ENCODE results near the gene PHLDA1.

The PHLDA1 gene

DNA sequence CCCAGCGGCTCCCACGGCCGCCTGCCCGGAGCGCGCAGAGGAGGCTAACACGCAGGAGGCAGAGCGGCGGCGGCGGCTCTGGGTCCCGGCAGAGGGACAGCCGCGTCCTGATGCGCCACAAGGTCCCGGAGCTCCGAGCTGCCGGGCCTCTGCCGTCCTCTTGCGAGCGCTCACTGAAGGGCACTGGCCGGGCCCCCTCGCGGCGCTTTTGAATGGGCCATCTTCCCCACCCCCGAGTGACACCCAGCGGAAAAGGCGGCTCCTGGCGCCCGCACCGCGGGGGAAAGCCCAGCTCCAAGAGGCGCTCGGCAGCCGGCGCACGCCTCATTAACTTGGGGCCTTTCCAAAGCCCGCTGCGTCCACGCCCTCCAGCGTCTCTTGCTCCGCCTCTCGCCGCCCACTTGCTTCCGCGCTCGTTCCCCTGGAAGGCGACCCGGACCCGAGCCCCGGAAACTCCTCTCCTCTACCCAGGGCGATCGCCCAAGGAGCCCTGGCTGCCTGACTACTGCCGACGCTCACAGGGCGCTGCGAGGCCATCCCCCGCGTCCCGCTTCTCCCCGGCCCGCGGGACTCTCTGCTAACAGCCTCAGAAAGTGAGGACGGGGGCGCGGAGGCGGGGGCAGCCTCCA is at the start of gene PHLDA1:
Gene PHLDA1 (minus strand): TSS at position 363 of the 629 bp plus-strand sequence.
- peak; percentile 88 to 89 for DNase-seq

DNA sequence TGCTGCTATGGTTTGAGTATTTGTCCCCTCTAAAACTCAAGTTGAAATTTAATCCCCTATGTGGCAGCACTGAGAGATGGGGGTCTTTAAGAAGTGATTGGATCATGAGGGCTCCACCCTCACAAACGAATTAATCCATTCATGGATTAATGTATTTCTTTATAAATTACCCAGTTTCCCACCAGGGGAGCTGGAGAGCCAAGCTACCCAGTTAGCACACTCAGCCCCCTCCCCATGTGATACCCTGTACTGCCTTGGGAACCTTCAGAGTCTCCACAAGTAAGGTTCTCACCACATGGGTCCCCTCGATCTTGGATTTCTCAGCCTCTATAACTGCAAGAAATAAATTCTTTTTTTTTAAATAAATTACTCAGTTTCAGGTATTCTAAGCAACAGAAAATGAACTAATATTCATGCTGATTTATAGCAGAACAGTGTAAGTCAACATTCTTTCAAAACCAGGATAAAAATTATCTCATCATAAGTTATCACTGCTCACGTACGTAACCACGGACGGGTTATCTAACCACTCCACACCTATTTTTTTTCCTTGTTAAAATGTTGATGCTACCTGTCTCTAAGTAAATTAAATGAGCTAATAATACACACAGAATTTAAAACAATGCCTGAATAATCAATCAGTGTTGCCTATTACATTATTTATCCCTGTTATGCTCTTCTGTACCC is 49.3 kb upstream of the PHLDA1 start:
- DNase-seq = no peak

DNA sequence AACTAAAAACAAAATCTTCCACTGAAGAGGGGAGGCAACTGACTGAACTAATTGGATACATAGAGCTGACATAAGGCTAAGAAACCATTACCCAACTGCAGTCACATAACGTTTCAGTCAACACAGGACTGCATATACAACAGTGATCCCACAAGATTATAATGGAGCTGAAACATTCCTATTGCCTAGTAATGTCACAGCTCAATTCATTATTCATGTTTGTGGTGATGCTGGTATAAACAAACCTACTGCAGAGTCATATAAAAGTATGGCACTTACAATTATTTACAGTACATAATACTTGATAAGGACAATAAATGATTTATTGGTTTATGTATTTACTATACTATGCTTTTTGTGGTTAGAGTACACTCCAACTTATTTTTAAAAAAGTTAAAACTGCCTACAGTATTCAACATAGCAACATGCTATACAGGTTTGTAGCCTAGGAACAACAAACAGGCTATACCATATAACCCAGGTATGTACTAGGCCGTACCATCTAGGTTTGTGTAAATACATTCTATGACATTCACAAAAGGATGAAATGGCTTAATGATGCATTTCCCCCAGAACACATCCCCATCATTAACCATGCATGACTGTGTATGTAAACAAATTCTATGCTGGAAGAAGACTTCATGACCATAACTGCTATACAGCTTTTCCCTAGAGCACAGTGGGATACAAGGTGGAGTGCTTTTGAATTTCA is 48.6 kb upstream of the PHLDA1 start:
- no peak for DNase-seq

DNA sequence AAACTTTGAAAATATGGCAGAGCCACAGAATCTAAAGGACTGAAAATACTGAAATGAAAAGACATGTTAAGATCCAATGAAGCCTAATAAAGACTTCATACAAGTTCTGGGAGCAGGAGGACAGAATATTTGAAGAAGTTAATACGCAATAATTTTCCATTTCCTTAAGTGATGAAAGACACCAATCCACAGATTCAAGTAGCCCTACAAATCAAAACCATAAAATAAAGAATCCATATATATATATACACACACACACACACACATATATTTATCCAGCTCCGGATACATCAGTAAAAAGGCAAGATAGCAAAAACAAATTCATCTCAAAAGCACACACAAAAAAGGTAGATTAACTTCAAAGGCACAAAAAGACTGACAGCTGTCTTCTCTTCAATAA is 47.2 kb upstream of the PHLDA1 start:
- DNase-seq = no peak

DNA sequence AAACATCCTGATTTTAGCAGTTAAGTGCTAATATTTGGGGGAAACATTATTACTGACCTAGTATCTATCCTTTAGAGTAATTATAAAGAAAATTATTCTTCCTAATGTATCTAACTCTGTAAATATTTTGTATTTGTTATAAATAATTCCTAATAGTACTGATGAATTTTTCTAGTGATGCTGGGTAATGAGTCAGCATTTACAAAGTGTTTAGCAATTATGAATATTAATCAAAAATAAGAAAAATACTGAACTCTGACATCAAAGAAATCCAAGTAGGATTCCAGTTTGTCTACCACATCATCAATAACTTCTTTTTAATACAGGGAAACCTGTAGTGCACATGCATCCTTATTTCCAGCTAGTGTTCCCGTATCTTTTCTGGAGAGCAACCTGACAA is 43.9 kb upstream of the PHLDA1 start:
- DNase-seq = no peak

DNA sequence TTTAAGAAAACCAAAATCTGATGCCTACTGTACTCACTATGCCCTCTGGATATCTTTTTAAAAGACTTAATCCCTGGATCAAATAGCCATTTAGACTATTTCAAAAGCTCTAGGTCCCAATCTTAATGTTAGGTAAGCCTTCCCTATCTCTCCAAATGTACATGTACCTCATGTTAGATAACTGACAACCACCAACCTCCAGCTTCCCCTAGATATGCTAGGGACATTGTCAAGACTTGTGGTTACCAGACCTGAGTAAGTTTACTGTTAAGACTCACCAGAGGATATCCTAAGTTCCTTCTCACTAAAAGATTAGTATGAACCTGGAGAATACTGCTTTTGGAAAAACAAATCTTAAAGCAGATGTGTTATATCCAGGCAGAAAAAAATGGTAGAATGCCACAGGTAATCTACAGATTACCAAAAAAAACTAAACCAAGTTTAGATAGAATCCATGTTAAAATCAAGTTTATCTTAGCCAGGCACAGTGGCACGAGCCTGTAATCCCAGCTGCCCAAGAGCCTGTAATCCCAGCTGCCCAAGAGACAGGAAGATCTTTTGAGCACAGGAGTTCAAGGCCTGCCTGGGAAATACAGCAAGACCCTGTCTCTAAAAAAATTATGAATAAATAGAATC is 43.2 kb upstream of the PHLDA1 start:
- no peak for DNase-seq

DNA sequence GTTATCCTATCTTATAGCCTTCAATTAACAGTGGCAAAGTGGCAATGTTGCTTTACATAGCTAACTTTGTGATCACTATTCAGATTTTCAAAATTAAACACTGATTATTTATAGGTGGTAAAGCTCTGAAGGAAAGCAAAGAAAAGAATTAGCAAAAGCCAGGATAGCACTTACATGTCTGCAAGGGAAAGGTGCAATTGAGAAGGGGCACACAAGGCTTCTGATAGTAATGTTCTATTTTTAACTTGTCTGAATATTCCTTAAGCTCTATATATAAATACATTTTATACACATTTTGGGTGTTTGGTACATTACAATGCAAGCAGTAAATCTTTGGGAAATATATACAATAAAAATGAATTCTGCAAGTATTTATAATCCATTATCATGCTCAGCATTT is 42.0 kb upstream of the PHLDA1 start:
- no peak for DNase-seq

DNA sequence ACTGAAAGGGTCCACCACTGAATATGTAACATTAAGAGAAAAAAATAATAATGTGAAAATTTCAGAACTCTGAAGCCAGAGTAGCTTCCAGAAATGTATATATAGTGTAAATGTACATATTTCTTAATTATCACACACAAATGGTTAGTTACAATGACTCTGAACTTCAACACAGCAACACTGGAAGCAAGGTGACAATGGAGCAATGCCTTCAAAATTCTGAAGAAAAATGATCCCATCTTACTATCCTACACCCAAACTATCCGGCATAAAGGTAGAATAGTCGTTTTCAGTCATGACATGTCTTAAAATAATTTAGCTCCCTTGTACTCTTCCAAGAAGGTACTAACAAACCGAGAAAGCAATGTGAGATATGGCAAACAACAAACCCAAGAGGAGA is 41.0 kb upstream of the PHLDA1 start:
- no peak for DNase-seq

DNA sequence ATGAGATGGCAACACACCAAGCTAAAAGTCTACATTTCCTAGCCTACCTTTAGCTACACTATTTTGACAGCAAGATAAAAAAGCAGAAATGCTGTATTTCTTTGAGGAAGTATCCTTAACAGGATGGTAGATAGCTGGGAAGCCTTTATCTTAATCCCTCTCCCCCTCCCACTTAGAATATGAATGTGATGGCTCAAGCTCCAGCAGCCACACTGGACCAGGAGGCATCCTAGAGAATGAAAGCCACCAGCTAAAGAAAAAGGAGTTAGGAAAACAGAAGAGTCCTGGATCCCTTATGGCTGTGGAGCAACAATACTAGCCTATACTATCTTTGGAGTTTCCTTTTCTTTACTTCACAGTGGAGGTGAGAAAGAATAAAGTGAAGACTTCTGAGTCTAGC is 37.8 kb upstream of the PHLDA1 start:
- no peak for DNase-seq

DNA sequence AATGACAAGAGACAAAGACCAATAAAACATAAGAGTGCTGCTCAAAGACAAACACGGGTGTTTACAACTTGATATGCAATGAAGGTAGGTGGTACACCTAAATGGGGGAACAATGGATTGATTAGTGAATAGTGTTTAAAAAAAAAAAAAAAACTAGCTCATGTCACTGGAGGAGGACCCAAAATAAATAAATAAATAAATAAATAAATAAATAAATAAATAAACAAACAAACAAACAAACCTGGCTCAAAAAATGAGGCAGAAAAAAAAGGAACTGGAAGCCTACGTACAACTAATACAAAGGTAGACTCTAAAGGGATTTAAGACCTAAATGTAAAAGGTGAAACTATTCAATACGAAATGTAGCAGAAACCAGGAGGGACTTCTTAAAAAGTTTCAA is 34.3 kb upstream of the PHLDA1 start:
- DNase-seq = no peak

DNA sequence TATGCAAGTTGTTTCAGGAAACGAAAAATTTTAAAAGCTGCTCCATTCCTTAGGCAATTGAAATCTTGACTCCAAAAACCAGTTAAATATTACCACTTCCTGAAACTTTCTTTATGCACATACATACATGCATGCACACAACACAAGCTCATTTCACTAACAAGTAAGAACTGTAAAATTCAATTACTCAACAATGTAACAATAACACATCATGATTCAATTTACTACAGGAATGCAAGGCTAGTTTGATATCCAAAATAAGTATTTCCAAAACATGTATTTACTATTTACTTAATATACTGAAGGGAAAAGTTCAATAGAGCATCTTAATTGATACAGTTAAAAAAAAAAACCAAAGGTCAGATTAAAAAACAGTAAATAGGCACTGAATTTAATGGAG is 33.3 kb upstream of the PHLDA1 start:
- no peak for DNase-seq

DNA sequence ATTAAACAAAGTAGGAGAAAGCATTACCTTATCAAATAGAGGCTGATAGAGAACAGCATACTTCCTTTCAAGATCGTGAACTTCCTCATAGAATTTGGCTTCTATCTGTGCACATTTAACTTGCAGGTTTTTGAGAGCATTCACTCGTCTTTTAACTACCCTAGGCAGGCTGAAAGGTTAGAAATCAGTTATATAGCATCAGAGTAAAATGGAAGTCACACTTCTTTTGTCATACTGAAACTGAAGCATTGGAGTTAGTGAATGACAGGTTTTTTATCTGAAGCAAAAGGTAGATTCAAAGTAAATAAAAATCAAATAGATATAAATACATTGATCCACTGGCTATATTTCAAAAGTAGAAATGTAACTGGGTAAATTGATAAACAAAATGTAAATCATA is 28.5 kb upstream of the PHLDA1 start:
- DNase-seq = no peak

DNA sequence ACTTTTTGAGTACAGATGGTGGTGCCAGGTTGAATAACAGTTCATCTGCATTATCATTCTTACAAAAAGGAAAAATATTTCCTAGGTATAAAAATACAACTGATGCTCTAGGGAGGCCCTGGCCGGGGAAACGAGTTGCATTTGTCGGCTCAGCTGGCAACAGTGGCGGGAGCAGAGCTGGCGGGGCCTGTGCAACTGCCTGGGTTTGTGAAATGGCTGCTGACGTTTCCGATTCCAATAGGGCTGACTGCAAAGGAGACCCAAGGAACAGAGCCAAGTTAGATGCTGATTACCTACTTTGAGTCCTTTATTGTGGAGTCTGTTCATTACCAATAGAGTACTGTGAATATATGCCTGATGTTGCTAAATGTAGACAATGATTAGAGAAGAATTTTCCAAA is 25.8 kb upstream of the PHLDA1 start:
- DNase-seq = no peak

DNA sequence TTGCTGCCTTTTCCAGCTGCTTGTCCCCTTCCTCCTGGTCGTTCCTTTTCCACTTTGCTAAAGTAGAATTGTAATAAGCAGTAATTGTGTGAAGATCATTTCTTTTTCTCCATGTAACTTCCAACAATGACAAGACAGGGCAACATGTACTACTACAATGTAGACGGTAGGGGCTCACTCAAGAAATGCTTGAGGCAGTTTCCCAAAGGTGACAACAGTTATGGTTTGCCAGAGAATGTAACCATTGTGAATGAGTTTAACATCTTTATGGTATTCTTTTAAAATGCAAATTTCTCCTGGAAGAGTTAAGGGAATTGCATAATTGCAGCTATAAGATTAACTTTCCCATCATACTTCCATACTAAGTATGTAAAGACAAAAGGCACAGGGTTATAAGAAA is 23.8 kb upstream of the PHLDA1 start:
- no peak for DNase-seq

DNA sequence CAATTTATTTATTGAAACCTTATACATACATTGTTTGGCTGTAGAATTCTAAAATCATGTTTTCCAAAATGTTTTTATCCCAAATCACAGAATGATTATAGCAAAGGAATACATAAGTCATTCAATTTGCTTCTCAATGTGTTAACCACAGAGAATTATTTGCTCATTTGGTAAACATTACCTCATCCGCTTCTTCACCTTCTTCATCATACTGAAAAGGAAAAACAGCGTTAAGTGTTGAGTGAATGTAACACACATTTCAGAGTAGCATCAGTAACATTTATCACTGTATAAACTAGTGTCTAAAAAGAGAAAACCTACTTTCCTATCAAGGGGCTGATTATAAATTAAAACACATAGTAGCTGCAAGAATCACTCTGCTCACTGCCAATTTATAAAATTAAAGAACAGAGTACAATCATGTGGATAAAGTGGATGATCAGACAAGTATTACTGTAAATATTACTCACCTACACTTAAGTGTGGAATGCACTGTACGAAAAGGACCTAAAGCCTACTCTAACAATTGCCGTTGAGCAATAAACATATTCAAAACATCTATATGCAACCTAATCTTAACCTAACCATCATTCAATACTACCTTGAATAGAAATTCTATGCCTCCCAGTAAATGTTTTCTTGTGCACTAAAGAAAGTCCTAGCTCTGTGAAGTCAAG is 18.1 kb upstream of the PHLDA1 start:
- no peak for DNase-seq

DNA sequence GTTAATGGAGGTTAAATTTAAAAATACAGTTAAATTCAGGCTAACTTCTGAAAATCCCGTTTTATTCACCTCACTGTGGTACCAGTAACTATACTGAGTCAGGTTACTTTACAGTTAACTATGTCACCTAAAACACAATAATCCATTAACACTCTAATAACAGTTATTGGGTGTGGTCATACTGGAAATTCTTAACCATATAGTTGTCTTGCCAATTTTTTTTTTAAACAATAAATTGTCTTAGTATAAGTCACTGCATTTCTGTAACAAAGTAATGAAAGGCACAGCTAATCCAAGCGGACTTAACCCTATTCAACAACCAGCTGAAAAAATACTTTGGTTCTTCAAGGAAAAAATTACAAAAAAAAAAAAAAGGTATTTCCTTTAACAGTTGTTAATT is 16.2 kb upstream of the PHLDA1 start:
- DNase-seq = no peak

DNA sequence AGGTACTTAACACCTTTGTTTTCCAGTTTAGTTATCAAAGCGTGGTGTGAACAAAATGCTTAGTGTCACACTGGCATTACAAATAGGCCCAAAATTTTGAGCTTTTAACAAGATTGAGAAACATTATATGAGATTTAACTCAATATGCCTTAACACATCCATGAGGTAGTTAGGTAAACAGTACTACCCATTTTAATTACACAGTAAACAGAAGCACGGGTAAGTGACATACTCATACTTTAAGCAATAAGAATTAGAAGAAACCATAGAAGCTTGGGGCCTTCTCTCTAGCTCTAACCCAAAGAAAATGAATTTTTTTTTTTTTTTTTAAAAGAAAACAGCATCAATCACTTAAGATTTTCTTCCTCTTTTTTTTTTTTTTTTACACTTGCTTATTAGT is 15.5 kb upstream of the PHLDA1 start:
- DNase-seq = no peak

DNA sequence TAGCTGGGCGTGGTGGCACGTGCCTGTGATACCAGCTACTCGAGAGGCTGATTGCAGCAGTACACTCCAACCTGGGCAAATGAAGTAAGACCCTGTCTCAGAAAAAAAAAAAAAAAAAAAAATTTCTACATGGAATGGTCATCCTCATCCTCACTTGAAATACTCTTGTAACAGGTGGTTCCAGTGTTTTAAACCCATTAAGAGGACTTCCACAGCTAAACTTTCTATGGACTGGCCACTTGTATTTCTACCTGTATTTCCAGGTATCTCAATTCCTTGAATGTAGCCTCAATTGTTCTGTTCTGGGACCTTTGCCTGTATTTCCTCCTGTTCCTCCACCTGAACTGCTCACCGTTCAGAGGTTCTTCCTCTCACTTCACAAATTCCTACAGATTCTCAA is 11.8 kb upstream of the PHLDA1 start:
- no peak for DNase-seq

DNA sequence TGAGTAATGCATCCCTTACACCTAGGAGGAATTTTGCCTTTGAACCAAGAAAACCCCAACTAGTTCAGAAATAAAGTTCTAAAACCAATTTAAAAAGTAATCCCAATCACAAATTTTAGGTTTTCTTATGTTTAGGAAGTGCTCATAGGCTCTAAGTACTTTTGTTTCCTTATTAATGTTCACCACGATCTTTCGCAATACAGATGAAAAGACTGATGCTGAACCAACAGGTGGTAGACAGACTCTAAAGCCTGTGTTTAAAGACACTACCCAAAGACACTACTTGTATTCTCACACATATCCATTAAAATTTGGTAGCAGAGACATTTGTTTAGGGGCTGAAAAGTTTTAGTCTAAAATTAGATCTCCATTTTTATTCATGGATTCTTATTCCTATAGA is 10.6 kb upstream of the PHLDA1 start:
- DNase-seq = no peak

DNA sequence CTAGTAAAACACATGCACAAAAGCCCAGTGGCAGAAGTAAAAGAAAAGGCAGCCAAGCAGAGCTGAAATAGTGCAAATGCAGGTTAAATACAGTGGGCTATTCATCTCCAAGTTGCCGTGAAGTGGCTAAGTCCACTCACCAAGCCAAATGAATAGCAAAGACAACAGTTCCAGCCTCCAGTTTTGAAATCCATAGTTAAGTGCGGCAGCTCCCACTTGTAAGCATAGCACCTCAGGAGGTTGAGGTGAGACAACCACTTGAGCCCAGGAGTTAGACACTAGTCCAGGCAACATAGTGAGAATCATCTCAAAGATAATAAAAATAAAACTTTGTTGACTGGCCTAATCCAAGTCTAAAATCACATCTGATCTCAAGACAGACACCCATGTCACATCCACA is 9.8 kb upstream of the PHLDA1 start:
- DNase-seq = no peak

DNA sequence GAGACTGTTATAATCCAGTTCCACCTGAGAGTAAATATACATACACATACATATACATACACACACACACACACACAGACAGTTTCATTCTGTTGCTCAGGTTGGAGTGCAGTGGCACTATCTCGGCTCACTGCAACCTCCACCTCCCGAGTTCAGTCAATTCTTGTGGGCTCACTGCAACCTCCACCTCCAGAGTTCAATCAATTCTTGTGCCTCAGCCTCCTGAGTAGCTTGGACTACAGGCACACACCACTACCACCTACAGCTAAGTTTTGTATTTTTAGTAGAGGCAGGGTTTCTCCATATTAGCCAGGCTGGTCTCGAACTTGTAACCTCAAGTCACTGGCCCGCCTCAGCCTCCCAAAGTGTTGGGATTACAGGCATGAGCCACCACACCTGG is 8.9 kb upstream of the PHLDA1 start:
- DNase-seq = no peak

DNA sequence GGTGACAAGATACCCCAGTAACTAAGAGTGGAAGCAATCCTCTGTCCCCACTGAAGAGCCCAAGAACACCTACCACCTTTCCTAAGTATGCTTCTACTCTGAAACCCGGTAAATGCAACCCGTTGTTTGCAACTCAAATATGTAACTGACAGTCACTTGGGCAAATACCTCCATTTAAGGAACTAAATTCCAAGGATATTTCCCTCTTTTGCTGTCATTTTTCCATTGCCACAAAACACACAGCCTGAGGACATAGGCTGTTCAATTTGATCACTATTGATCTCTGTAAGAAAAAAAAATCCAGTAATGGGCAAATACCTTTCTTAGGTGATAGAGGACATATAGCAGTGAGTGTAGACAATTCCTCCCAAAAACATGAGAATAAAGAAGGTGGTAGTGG is 6.6 kb upstream of the PHLDA1 start:
- DNase-seq = no peak
